ENCODE measurements around the gene SHOC2.
A peak's percentile ranks its signal among the peaks of the same experiment; 100 is the strongest.

SHOC2 gene

GRCh38 chr10:110892602-110893288 lies 26.7 kb upstream of the SHOC2 start:
- POLR2A ChIA-PET: no interaction called here
- no peak for TF ChIP-seq SUZ12 (IDR thresholded peaks at IDR 0.05)
- TF ChIP-seq L3MBTL2 (conservative IDR thresholded peaks at IDR 0.05): no peak
- TF ChIP-seq FOXA1 (IDR thresholded peaks at IDR 0.05): no peak
- TF ChIP-seq PKNOX1 (IDR thresholded peaks at IDR 0.05): no peak
- no peak for TF ChIP-seq TARDBP (IDR thresholded peaks at IDR 0.05)
- no peak for TF ChIP-seq BHLHE40 (IDR thresholded peaks at IDR 0.05; ENCODE audit: borderline replicate concordance)
- no peak for TF ChIP-seq ARNT (IDR thresholded peaks at IDR 0.05)
- TF ChIP-seq FOXM1 (IDR thresholded peaks at IDR 0.05; ENCODE audit: borderline replicate concordance): no peak
- TF ChIP-seq ELF4 (IDR thresholded peaks at IDR 0.05): no peak
- no peak for TF ChIP-seq SP1 (IDR thresholded peaks at IDR 0.05)
- TF ChIP-seq CTBP1 (IDR thresholded peaks at IDR 0.05; ENCODE audit: borderline replicate concordance): no peak
- no peak for TF ChIP-seq LEF1 (IDR thresholded peaks at IDR 0.05; ENCODE audit: borderline replicate concordance)
- no peak for TF ChIP-seq NFRKB (IDR thresholded peaks at IDR 0.05)
- no peak for TF ChIP-seq ZNF384 (IDR thresholded peaks at IDR 0.05)
- TF ChIP-seq HDGF (IDR thresholded peaks at IDR 0.05; ENCODE audit: borderline replicate concordance): no peak
- no peak for TF ChIP-seq FOXK2 (IDR thresholded peaks at IDR 0.05)
- CTCF ChIA-PET: interaction anchor here (0.5 to 1.9 kb wide), 3 partner anchors 10 to 268 kb away, joined by 3 to 8 read pairs (median 4); no protein-coding TSS in a partner anchor
- no peak for DNase-seq (ENCODE audit: extremely low spot score)

- ChIA-PET POLR2A (no interaction called here), CTCF (interaction anchor here (0.8 to 1.9 kb wide), 5 partner anchors 9 to 148 kb away, joined by 3 to 8 read pairs (median 4); no protein-coding TSS in a partner anchor)
- TF ChIP-seq LEF1 (IDR thresholded peaks at IDR 0.05; ENCODE audit: borderline replicate concordance) (no peak), ELF4 (IDR thresholded peaks at IDR 0.05) (no peak), FOXM1 (IDR thresholded peaks at IDR 0.05; ENCODE audit: borderline replicate concordance) (no peak), FOXK2 (IDR thresholded peaks at IDR 0.05) (no peak), SUZ12 (IDR thresholded peaks at IDR 0.05) (no peak), SP1 (IDR thresholded peaks at IDR 0.05) (no peak), HDGF (IDR thresholded peaks at IDR 0.05; ENCODE audit: borderline replicate concordance) (no peak), CTBP1 (IDR thresholded peaks at IDR 0.05; ENCODE audit: borderline replicate concordance) (no peak), FOXA1 (IDR thresholded peaks at IDR 0.05) (no peak), L3MBTL2 (conservative IDR thresholded peaks at IDR 0.05) (no peak), ZNF384 (IDR thresholded peaks at IDR 0.05) (no peak), NFRKB (IDR thresholded peaks at IDR 0.05) (no peak), TARDBP (IDR thresholded peaks at IDR 0.05) (no peak), BHLHE40 (IDR thresholded peaks at IDR 0.05; ENCODE audit: borderline replicate concordance) (no peak)
- DNase-seq (ENCODE audit: extremely low spot score): peak; percentile 52
These were observed 25.7 kb upstream of the SHOC2 start for GRCh38 chr10:110893559-110894179.

- CTCF ChIA-PET: interaction anchor here (0.6 kb wide), 1 partner anchor 15 kb away, joined by 10 read pairs; no protein-coding TSS in a partner anchor
These were observed 22.2 kb upstream of the SHOC2 start for GRCh38 chr10:110897184-110897583.

GRCh38 chr10:110898391-110898790 lies 21.0 kb upstream of the SHOC2 start:
- CTCF ChIA-PET: no interaction called here
- TF ChIP-seq SP1 (IDR thresholded peaks at IDR 0.05): no peak
- TF ChIP-seq FOXK2 (IDR thresholded peaks at IDR 0.05): no peak
- TF ChIP-seq TARDBP (IDR thresholded peaks at IDR 0.05): no peak
- no peak for TF ChIP-seq ELF4 (IDR thresholded peaks at IDR 0.05)
- TF ChIP-seq ARNT (IDR thresholded peaks at IDR 0.05): no peak
- TF ChIP-seq FOXM1 (IDR thresholded peaks at IDR 0.05; ENCODE audit: borderline replicate concordance): no peak
- TF ChIP-seq PKNOX1 (IDR thresholded peaks at IDR 0.05): no peak
- TF ChIP-seq FOXA1 (IDR thresholded peaks at IDR 0.05): no peak
- POLR2A ChIA-PET: interaction anchor here (1.8 kb wide), 1 partner anchor 21 kb away, joined by 6 read pairs; the partner anchor contains the start of genes BBIP1 and SHOC2
- no peak for DNase-seq (ENCODE audit: extremely low spot score)

More at GRCh38 chr10:110897184-110897583, 22.2 kb upstream of the SHOC2 start:
- no peak for DNase-seq (ENCODE audit: extremely low spot score)
- TF ChIP-seq FOXM1 (IDR thresholded peaks at IDR 0.05; ENCODE audit: borderline replicate concordance) (no peak), ELF4 (IDR thresholded peaks at IDR 0.05) (no peak), CTBP1 (IDR thresholded peaks at IDR 0.05; ENCODE audit: borderline replicate concordance) (no peak), FOXA1 (IDR thresholded peaks at IDR 0.05) (no peak), SUZ12 (IDR thresholded peaks at IDR 0.05) (no peak), HDGF (IDR thresholded peaks at IDR 0.05; ENCODE audit: borderline replicate concordance) (no peak), ARNT (IDR thresholded peaks at IDR 0.05) (no peak), ZNF384 (IDR thresholded peaks at IDR 0.05) (no peak), PKNOX1 (IDR thresholded peaks at IDR 0.05) (no peak), BHLHE40 (IDR thresholded peaks at IDR 0.05; ENCODE audit: borderline replicate concordance) (no peak), TARDBP (IDR thresholded peaks at IDR 0.05) (no peak), LEF1 (IDR thresholded peaks at IDR 0.05; ENCODE audit: borderline replicate concordance) (no peak)
- POLR2A ChIA-PET: interaction anchor here (2.4 kb wide), 1 partner anchor 21 kb away, joined by 8 read pairs; the partner anchor contains the start of gene BBIP1

GRCh38 chr10:110900983-110901382 lies 18.4 kb upstream of the SHOC2 start:
- no peak for DNase-seq (ENCODE audit: extremely low spot score)
- no peak for TF ChIP-seq SUZ12 (IDR thresholded peaks at IDR 0.05)
- TF ChIP-seq SP1 (IDR thresholded peaks at IDR 0.05): no peak
- no peak for TF ChIP-seq CTBP1 (IDR thresholded peaks at IDR 0.05; ENCODE audit: borderline replicate concordance)
- no peak for TF ChIP-seq ARNT (IDR thresholded peaks at IDR 0.05)
- TF ChIP-seq L3MBTL2 (conservative IDR thresholded peaks at IDR 0.05): no peak
- no peak for TF ChIP-seq BHLHE40 (IDR thresholded peaks at IDR 0.05; ENCODE audit: borderline replicate concordance)
- no peak for TF ChIP-seq FOXK2 (IDR thresholded peaks at IDR 0.05)
- TF ChIP-seq LEF1 (IDR thresholded peaks at IDR 0.05; ENCODE audit: borderline replicate concordance): no peak
- no peak for TF ChIP-seq HDGF (IDR thresholded peaks at IDR 0.05; ENCODE audit: borderline replicate concordance)
- no peak for TF ChIP-seq FOXM1 (IDR thresholded peaks at IDR 0.05; ENCODE audit: borderline replicate concordance)
- POLR2A ChIA-PET: interaction anchor here (2.0 to 2.8 kb wide), 2 partner anchors 18 to 28 kb away, joined by 4 to 13 read pairs; partner anchors contain the start of genes BBIP1 and SHOC2
- CTCF ChIA-PET: no interaction called here
